T47D (cell line): ENCODE data around the gene LMBRD2.
"Not testable (repeated sequence)": the region's sequence is repeated elsewhere in the genome, so short reads cannot be mapped to it uniquely, and the experiment has no call there.

Experiments
- DNase-seq, 2 experiments: peaks; one replicate each; pipeline versions ENCODE4 v3.0.0 to v3.0.0-alpha.2; 2011 to 2012; ENCODE audit warnings: low read depth in 1 of 2, low spot score in 1 of 2
- JUND ChIP-seq: IDR thresholded peaks from 2 replicates; pipeline ENCODE4 v1.6.1; 2012; ENCODE audit warnings: low read depth
- in situ Hi-C: cut with HindIII; loops from 2 replicates; pipeline ENCODE4 v1.10.0; 2016; ENCODE audit warnings: low sequenced_read_pairs, low pct_unique_long_range_greater_than_20kb

The LMBRD2 gene

DNA sequence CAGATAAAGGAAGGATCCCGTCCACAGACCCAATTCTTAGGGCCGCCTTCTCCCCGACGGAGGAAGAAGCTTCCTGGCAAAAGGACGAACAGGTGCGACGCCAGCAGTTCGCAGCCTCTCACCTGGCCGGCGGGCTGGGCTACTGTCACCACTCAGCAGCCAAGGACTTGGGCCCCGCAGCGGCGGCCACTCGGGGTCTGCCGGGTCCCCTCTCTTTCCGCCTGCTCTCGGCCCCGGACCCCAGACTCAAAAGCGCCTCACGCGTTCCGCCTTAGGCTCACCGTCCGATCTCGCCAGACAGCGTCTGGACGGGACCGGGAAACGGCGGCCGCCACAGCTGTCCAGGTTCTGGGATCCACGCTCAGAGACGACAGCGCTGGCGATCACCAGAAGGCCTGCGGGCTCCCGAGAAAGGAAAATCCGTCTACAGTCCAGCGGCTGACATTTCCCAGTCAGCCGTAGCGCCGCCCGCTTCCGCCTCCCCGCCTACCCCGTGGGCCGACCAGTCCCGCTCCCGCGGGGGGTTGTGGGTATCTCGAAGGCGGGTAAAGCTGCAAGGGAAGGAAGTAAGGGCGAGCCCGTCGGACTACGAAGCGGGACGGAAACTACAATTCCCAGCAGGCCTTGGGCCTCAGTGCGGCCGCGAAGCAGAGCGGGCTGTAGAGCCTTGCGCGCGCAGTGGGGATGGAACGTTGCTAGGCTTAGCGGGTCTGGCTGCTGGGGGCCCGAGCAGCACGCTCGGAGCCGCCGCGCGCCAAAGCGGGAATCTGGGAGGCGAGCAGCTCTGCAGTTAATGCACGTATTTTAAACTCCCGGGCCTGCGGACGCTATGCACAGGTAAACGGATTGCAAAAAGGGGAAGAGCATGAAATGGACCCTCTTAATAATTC, at the start of gene LMBRD2, which contains the start of gene SKP2:
TSS of gene LMBRD2 (minus strand) at position 454 of the 890 bp plus-strand sequence. CDS start 8,538 bp downstream, outside the sequence.
TSS of gene SKP2 (plus strand) at position 678 of the 890 bp plus-strand sequence. CDS start at position 830, 152 bp downstream.
- DNase-seq: peak; percentile 87 to 98
- in situ Hi-C loops: no loop called here
- TF ChIP-seq JUND: no peak

DNA sequence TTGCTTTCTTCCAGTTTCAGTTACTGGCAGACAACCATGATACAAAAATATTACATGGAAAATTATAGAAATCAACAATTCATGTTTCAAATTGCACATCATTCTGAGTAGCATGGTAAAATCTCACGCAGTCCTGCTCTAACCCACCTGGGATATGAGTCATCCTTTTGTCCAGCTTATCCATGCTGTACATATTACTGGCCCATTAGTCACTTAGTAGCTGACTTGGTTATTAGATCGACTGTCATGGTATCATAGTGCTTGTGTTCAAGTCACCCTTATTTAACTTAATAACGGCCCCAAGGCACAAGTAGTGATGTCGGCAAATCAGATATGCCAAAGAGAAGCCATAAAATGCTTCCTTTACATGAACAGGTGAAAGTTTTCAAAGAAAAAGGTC, 48.8 kb upstream of the LMBRD2 start:
- TF ChIP-seq JUND: no peak
- DNase-seq: no peak
- in situ Hi-C loops: no loop called here

GRCh38 chr5:36199620-36200019, 47.9 kb upstream of the LMBRD2 start:
- no peak for DNase-seq
- in situ Hi-C loops: no loop called here
- no peak for TF ChIP-seq JUND

GRCh38 chr5:36198783-36199182, 47.1 kb upstream of the LMBRD2 start:
- in situ Hi-C loops, DNase-seq: not testable (repeated sequence)

GRCh38 chr5:36198281-36198680, 46.6 kb upstream of the LMBRD2 start:
- DNase-seq: no peak
- no peak for TF ChIP-seq JUND
- in situ Hi-C loops: no loop called here

DNA sequence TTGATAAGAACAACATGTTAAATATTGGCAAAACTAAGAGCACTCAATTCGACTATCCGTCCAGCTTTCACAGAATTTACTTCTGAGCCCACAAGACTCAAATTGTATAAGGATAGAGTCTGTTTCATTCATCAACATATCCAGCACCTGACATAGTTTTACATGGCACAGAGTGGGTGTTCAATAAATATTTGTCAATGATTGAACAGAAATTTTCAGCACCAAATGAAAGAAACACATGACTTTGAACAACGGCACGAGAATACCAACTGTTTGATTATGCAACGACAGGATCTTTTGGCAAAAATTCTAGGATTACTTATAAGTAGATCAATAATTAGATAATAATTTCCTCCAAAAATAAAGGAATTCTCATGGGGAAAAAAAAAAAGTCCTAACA, 42.1 kb upstream of the LMBRD2 start:
- TF ChIP-seq JUND: no peak
- DNase-seq: no peak
- in situ Hi-C loops: no loop called here

DNA sequence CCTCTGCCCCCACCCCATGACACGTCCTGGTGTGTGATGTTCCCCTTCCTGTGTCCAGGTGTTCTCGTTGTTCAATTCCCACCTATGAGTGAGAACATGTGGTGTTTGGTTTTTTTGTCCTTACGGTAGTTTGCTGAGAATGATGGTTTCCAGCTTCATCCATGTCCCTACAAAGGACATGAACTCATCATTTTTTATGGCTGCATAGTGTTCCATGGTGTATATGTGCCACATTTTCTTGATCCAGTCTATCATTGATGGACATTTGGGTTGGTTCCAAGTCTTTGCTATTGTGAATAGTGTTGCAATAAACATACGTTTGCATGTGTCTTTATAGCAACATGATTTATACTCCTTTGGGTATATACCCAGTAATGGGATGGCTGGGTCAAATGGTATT, 32.7 kb upstream of the LMBRD2 start:
- DNase-seq, in situ Hi-C loops: not testable (repeated sequence)

DNA sequence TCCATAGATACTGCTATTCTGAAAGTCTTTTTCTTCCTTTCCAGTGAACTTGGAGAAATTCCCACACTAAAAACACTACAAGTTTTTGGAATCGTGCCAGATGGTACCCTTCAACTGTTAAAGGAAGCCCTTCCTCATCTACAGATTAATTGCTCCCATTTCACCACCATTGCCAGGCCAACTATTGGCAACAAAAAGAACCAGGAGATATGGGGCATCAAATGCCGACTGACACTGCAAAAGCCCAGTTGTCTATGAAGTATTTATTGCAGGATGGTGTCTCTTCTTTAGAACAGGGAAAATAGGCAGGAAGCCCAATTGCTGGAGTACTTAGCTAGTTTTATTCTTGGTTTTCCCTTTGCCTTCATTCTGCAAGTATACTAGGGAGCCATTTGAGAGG, 30.1 kb upstream of the LMBRD2 start:
- DNase-seq: no peak
- in situ Hi-C loops: no loop called here
- TF ChIP-seq JUND: no peak

GRCh38 chr5:36180556-36181350, 29.1 kb upstream of the LMBRD2 start:
- DNase-seq: peak; percentile 56 to 78
- in situ Hi-C loops: no loop called here
- no peak for TF ChIP-seq JUND

DNA sequence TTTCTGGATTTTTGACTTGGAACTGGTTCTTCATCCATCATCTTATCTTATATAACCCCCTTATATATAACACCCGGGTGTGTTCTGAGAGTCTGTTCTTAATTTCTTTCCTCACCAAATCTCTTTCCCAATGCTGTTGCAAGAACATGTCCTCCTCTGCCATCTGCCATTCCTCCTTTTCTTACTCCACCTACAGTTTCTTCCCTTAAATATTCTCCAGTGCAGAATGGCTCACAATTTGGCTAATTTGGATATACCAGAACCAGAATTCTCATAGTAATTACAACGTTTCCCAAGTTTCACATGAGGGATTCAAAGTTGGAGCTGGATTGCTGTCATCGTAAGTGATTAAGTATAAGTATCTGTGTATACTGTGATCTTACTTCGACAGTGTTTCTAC, 28.3 kb upstream of the LMBRD2 start:
- in situ Hi-C loops: no loop called here
- no peak for DNase-seq
- no peak for TF ChIP-seq JUND

GRCh38 chr5:36178524-36178890, 26.8 kb upstream of the LMBRD2 start:
- in situ Hi-C loops: no loop called here
- TF ChIP-seq JUND: no peak
- DNase-seq: no peak

DNA sequence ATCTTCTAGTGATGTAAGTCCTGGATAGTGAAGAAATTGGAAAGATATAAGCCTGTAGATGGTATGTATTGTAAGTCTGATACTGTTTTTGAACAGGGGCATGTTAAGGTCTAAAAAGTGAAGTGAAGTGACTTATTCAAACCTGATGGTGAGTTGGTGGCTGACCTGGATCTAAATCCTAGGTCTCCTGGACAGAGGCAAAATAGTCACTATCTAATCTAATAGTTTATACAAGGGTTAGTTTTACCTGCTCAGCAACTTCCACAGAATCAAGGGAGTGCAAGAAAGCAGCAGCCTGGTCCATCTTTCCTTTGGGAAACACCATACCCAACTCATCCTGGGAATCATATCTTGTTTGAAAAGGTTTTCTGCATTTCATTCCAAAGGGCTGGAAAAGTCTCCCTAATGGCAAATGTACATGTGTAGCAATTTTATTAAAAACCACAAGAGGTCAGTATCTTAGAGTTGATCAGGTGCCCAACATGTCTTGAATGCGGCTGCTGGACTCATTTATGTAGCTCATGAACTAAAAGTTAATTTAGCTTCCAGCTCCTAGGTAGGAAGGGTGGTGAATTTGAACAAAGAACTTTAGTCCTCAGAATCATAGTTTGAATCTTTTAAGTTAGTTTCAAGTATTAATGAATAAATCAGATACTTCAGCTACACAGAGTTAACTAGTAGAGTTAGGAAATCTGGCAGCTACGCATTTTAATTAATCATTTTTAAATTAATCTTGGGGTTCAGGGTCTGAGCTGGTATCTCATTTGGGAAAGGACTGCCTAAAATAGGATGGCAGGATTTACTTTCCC, 26.2 kb upstream of the LMBRD2 start:
- no peak for TF ChIP-seq JUND
- in situ Hi-C loops: no loop called here
- peak; percentile 10 to 61 for DNase-seq
